Pancreas (tissue), 10 donors: Measurements from ENCODE around the gene AKT1. TPM values are rescaled to one million over a fixed set of nuclear protein-coding genes. Genes with fewer than 3 reads are reported as not detected.

Experiments
- ATAC-seq, 4 donors: fragments of 200-7000 bp; cut with Tn5 transposase; one replicate each; pipeline versions ENCODE4 v1.8.0 to v1.9.1; 2020; ENCODE audit warnings: mild to moderate bottlenecking in 4 of 4, moderate library complexity in 4 of 4
- DNase-seq, 6 donors: peaks; one replicate each; pipeline ENCODE4 v3.0.0-alpha.2; 2020
- FAIRE-seq: peaks from 2 replicates; lab custom pipeline; 2012; peaks lifted over from hg19 to GRCh38; lab: Jason Lieb, UNC
- H3K27ac ChIP-seq, 4 donors: fragments of 200-600 bp; sonication (generic); 1 replicate in 3 of 4; 2 replicates in 1 of 4; pipeline versions ENCODE4 v1.5.0 to v1.8.0; 2020
- H3K27me3 ChIP-seq, 4 donors: fragments of 200-600 bp; one replicate each; pipeline ENCODE4 v1.8.0; 2021
- H3K36me3 ChIP-seq, 3 donors: fragments of 200-600 bp; sonication (generic) in 1 of 3; one replicate each; pipeline versions ENCODE4 v1.5.0 to v1.8.0; 2020 to 2021
- H3K4me1 ChIP-seq, 3 donors: fragments of 200-600 bp; one replicate each; pipeline ENCODE4 v1.8.0; 2021
- H3K4me3 ChIP-seq, 4 donors: fragments of 200-600 bp; sonication (generic) in 2 of 4; one replicate each; pipeline versions ENCODE4 v1.5.0 to v1.8.0; 2020 to 2021
- H3K9me3 ChIP-seq, 4 donors: fragments of 200-600 bp; one replicate each; pipeline ENCODE4 v1.8.0; 2021
- CTCF ChIP-seq, 4 donors: fragments of 200-600 bp; sonication (generic) in 3 of 4; IDR thresholded peaks; one replicate each; pipeline versions ENCODE4 v1.5.0 to v1.8.0; 2021; ENCODE audit warnings: antibody characterized with exemption in 4 of 4
- WGBS, 2 donors: extraction: QIAGEN DNeasy Blood & Tissue Kit; methylation state at CpG; one replicate each; pipeline ENCODE4 v1.1.7; 2013; 5-methylcytosine and 5-hydroxymethylcytosine counted together
- intact Hi-C, 3 donors: fragments of 100-400 bp; cut with DNase I; formaldehyde crosslinking; loops; one replicate each; pipeline versions ENCODE4 v1.11.1 to v1.14.2; 2022
- polyA plus RNA-seq, 2 donors: library from polyadenylated mRNA; stranded (reverse); fragments of 200-250 nt; gene quantifications; one replicate each; pipeline ENCODE4 v1.2.3, GENCODE V29; 2013
- total RNA-seq, 6 donors: library from RNA; stranded (reverse); fragmentation: NEBNext Ultra II Directional in 4 of 6; extraction: Animal tissue kit (Norgen Biotek cat#: 25700) in 4 of 6; gene quantifications; one replicate each; pipeline versions ENCODE4 v1.2.1 to v1.2.4, GENCODE V29; 2021 to 2023
- donor health status: healthy with polysubstance abuse.
- donor health status: DM: no; HTN: no; CAD: no; lungs with moderate emphysema.
- donor health status: DM: no; HTN: no; CAD: no.
- donor health status: control.
- donor health status: control.
- donor health status: Bipolar disorder and iron deficiency.
- donor health status: DM: yes; HTN: yes; CAD: no.
- donor health status: DM: no; HTN: no; CAD: no.
- donor health status: DM: no; HTN: no; CAD: no.
- donor health status: DM: yes; HTN: yes; CAD: no.

Gene AKT1
- total and polyA plus RNA-seq, 8 donors, result 70.0 to 106 (median 84.6) TPM

- WGBS, 2 donors, result 82% methylated on average over 31 of the region's 31 CpGs
- no peak for TF ChIP-seq CTCF (IDR thresholded peaks at IDR 0.05)
- no peaks in the 10 kb centered on the region for H3K9me3 ChIP-seq
- DNase-seq (no peak), ATAC-seq (peak in 1 of 4 donors; percentile 4), FAIRE-seq (no peak)
- H3K4me3 ChIP-seq, result no peak overlapping the region
- peak overlapping the region in 1 of 4 donors; percentile 29 for H3K27ac ChIP-seq
- intact Hi-C loops, result no loop called here
- no peaks in the 10 kb centered on the region for H3K4me1 ChIP-seq
- no peaks in the 10 kb centered on the region for H3K27me3 ChIP-seq
- H3K36me3 ChIP-seq, result no peaks in the 10 kb centered on the region
Observed at GRCh38 chr14:104734991-104735779, 60.4 kb downstream of the AKT1 start.

- FAIRE-seq (no peak), DNase-seq (no peak), ATAC-seq (no peak)
- Histone ChIP-seq H3K27me3 (no peaks in the 10 kb centered on the region), H3K36me3 (no peaks in the 10 kb centered on the region), H3K4me1 (no peaks in the 10 kb centered on the region), H3K9me3 (no peaks in the 10 kb centered on the region), H3K27ac (no peak overlapping the region), H3K4me3 (no peak overlapping the region)
- whole genome bisulfite sequencing, 2 donors, result 90 to 94% methylated on average over 9 of the region's 9 CpGs
- intact Hi-C loops, result no loop called here
- no peak for TF ChIP-seq CTCF (IDR thresholded peaks at IDR 0.05)
Observed at GRCh38 chr14:104734601-104734990, 61.0 kb downstream of the AKT1 start.

GRCh38 chr14:104734051-104734587, 61.4 kb downstream of the AKT1 start:
- FAIRE-seq (no peak), ATAC-seq (no peak), DNase-seq (no peak)
- no peak for TF ChIP-seq CTCF (IDR thresholded peaks at IDR 0.05)
- Histone ChIP-seq H3K27ac (no peak overlapping the region), H3K4me1 (no peaks in the 10 kb centered on the region), H3K4me3 (no peak overlapping the region), H3K36me3 (no peaks in the 10 kb centered on the region), H3K27me3 (no peaks in the 10 kb centered on the region), H3K9me3 (no peaks in the 10 kb centered on the region)
- 83 to 91% methylated on average over 6 of the region's 6 CpGs for WGBS, 2 donors
- intact Hi-C loops, result no loop called here

GRCh38 chr14:104732931-104733681, 62.4 kb downstream of the AKT1 start:
- Histone ChIP-seq H3K4me3 (no peak overlapping the region), H3K27me3 (no peaks in the 10 kb centered on the region), H3K27ac (no peak overlapping the region), H3K9me3 (no peaks in the 10 kb centered on the region), H3K36me3 (no peaks in the 10 kb centered on the region), H3K4me1 (no peaks in the 10 kb centered on the region)
- TF ChIP-seq CTCF (IDR thresholded peaks at IDR 0.05), result no peak
- FAIRE-seq (no peak), DNase-seq (no peak), ATAC-seq (peak in 1 of 4 donors; percentile 27)
- intact Hi-C loops, result no loop called here
- 90 to 92% methylated on average over 23 of the region's 23 CpGs for WGBS, 2 donors
